T-helper 1 cell treated with Interleukin-12 subunit alpha and Interleukin-12 subunit beta and Interleukin-4 antibody, amounts not matched to agents 30 μg/mL and 1 μg/mL, for 36 hours (primary cell): Measurements from ENCODE around the gene SRP14.
"Not testable (repeated sequence)": the region's sequence is repeated elsewhere in the genome, so short reads cannot be mapped to it uniquely, and the experiment has no call there.

ENCODE experiments used
- H3K27ac Mint-ChIP-seq: one replicate; pipeline ENCODE4 v1.8.0; 2021; ENCODE audit warnings: mild to moderate bottlenecking, mixed read lengths
- H3K27me3 Mint-ChIP-seq: one replicate; pipeline ENCODE4 v1.8.0; 2021; ENCODE audit warnings: low read depth, mixed read lengths
- H3K36me3 Mint-ChIP-seq: one replicate; pipeline ENCODE4 v1.8.0; 2021; ENCODE audit warnings: low read depth, mixed read lengths
- H3K4me1 Mint-ChIP-seq: one replicate; pipeline ENCODE4 v1.8.0; 2021; ENCODE audit warnings: low read depth, mixed read lengths
- H3K4me3 Mint-ChIP-seq: one replicate; pipeline ENCODE4 v1.8.0; 2021; ENCODE audit warnings: mild to moderate bottlenecking, moderate library complexity, mixed read lengths
- H3K9me3 Mint-ChIP-seq: one replicate; pipeline ENCODE4 v1.8.0; 2021; ENCODE audit warnings: mixed read lengths

Gene SRP14

DNA sequence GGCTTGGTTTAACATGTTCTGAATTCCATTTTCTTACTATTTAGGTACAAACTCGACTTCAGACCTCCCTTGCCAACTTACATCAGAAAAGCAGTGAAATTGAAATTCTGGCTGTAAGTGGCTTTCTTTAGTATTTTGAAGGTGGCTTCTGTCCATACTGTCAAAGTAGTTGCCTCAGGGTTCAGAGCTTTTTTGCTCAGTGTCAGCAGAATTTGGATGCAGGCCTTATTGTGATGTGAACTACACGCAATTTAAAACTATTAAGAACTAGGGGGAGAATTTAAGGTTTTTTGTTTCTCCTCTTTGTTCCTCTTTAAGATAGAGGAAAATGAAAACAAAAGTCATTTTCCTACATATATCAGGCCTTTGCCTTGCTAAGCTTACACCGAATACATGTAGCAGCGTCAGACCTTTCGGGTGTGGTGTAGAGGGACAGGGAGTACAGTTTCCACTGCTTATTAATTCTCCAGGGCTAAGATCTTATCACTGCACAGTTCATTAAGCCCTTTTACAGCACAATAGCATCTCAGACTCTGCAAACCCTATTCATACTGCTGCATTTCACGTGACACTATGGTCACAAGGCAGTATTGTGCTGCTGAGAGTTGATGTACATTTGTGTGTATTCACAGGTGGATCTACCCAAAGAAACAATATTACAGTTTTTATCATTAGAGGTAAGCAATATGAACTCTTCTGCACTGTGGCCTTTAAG lies 6.7 kb downstream of the SRP14 start:
- Mint-ChIP-seq H3K36me3 (peaks cover 49% of the 10 kb centered on the region), H3K27ac (no peak overlapping the region), H3K4me1 (peaks cover 14% of the 10 kb centered on the region), H3K4me3 (no peak overlapping the region), H3K9me3 (no peaks in the 10 kb centered on the region), H3K27me3 (no peaks in the 10 kb centered on the region)

DNA sequence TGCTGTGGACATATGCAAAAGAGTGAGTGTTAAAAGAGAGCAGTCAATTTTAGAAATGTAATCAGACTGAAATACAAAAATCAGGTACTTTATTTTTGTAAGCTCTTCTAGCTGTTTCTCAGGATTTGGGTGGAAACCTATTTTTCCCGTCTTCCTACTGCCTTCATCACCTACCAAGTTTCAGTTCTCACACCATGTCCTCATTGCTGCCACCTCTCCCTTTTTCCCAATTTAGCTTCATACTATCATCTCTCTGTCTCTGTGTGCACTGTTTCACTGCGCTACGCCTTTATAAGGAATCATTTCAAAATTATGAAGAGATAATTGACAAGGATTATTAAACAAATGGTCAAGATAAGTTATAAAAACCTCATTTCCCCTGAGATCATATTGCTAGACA lies 7.7 kb downstream of the SRP14 start:
- H3K27ac Mint-ChIP-seq: no peak overlapping the region
- H3K9me3 Mint-ChIP-seq: no peaks in the 10 kb centered on the region
- H3K27me3 Mint-ChIP-seq: no peaks in the 10 kb centered on the region
- no peak overlapping the region for H3K4me3 Mint-ChIP-seq
- peaks cover 6% of the 10 kb centered on the region for H3K4me1 Mint-ChIP-seq
- H3K36me3 Mint-ChIP-seq: peaks cover 43% of the 10 kb centered on the region

- Mint-ChIP-seq H3K36me3 (peaks cover 39% of the 10 kb centered on the region), H3K27ac (no peak overlapping the region), H3K27me3 (no peaks in the 10 kb centered on the region), H3K4me3 (no peak overlapping the region), H3K9me3 (no peaks in the 10 kb centered on the region), H3K4me1 (peaks cover 4% of the 10 kb centered on the region)
These were observed 8.7 kb downstream of the SRP14 start for GRCh38 chr15:40029979-40030893.

GRCh38 chr15:40028853-40029252 lies 10.1 kb downstream of the SRP14 start:
- no peak overlapping the region for H3K27ac Mint-ChIP-seq
- H3K4me3 Mint-ChIP-seq: no peak overlapping the region

GRCh38 chr15:40028193-40028592 lies 10.8 kb downstream of the SRP14 start:
- Mint-ChIP-seq H3K36me3 (peaks cover 43% of the 10 kb centered on the region), H3K4me1 (no peaks in the 10 kb centered on the region), H3K27me3 (no peaks in the 10 kb centered on the region), H3K4me3 (no peak overlapping the region), H3K9me3 (no peaks in the 10 kb centered on the region), H3K27ac (no peak overlapping the region)

More at GRCh38 chr15:40028853-40029252, 10.1 kb downstream of the SRP14 start:
- Mint-ChIP-seq H3K36me3 (peaks cover 39% of the 10 kb centered on the region), H3K4me1 (no peaks in the 10 kb centered on the region), H3K27me3 (no peaks in the 10 kb centered on the region), H3K9me3 (no peaks in the 10 kb centered on the region)

GRCh38 chr15:40016224-40016865 lies 22.6 kb downstream of the SRP14 start:
- H3K27me3 Mint-ChIP-seq: no peaks in the 10 kb centered on the region
- no peaks in the 10 kb centered on the region for H3K4me1 Mint-ChIP-seq
- H3K4me3 Mint-ChIP-seq: no peak overlapping the region
- peaks cover 25% of the 10 kb centered on the region for H3K9me3 Mint-ChIP-seq
- H3K27ac Mint-ChIP-seq: no peak overlapping the region
- H3K36me3 Mint-ChIP-seq: peaks cover 60% of the 10 kb centered on the region

GRCh38 chr15:40014390-40014789 lies 24.6 kb downstream of the SRP14 start:
- H3K9me3 Mint-ChIP-seq: peaks cover 25% of the 10 kb centered on the region
- H3K36me3 Mint-ChIP-seq: peaks cover 59% of the 10 kb centered on the region
- H3K4me1 Mint-ChIP-seq: peaks cover 2% of the 10 kb centered on the region
- H3K27ac Mint-ChIP-seq: no peak overlapping the region
- H3K27me3 Mint-ChIP-seq: no peaks in the 10 kb centered on the region
- no peak overlapping the region for H3K4me3 Mint-ChIP-seq

- not testable (repeated sequence) for H3K27ac Mint-ChIP-seq, H3K27me3 Mint-ChIP-seq, H3K4me1 Mint-ChIP-seq, H3K4me3 Mint-ChIP-seq
- H3K36me3 Mint-ChIP-seq: peaks cover 61% of the 10 kb centered on the region
- peaks cover 25% of the 10 kb centered on the region for H3K9me3 Mint-ChIP-seq
These were observed 25.6 kb downstream of the SRP14 start for GRCh38 chr15:40013372-40013771.

DNA sequence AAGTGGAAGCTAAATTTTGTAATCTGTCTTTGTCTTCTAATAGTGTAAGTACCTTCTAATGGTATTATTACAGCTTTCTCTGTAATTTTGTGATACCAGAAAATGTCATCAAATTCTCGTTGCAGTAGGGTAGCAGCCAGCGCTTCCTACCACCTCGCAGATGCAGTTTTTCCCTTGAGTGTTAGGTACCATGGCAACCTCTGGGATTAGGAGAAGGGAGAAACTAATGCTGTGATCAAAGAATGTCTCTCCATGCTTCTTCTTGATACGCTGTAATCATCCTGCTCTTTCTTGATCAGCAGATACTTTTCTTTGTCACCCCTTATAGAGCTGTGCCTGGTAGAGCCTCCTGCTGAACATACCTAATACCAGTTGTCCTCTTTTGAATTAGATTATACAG lies 27.7 kb downstream of the SRP14 start:
- peaks cover 25% of the 10 kb centered on the region for H3K9me3 Mint-ChIP-seq
- no peak overlapping the region for H3K4me3 Mint-ChIP-seq
- peaks cover 2% of the 10 kb centered on the region for H3K4me1 Mint-ChIP-seq
- no peaks in the 10 kb centered on the region for H3K27me3 Mint-ChIP-seq
- no peak overlapping the region for H3K27ac Mint-ChIP-seq
- H3K36me3 Mint-ChIP-seq: peaks cover 64% of the 10 kb centered on the region

DNA sequence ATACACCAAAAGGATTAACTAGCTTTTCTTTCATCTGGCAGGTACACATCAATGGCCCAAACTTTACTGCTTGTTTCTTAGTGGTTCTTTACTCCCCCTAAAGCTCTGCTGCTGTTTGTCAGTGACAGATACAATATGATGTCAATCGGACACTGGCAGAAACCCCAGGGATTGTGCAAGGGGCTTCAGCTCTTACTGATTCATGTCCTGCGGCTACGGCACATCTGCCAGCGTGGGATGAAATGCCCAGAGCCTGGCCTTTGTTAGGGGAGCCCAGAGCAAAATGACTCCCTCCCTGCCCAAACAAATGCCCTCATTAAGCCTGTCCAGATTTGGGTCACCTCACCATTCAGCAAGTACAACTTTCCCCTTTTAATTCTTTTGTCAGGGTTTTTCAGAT lies 28.3 kb downstream of the SRP14 start:
- Mint-ChIP-seq H3K27me3 (no peaks in the 10 kb centered on the region), H3K9me3 (peaks cover 23% of the 10 kb centered on the region), H3K4me3 (no peak overlapping the region), H3K27ac (no peak overlapping the region), H3K36me3 (peaks cover 60% of the 10 kb centered on the region), H3K4me1 (peaks cover 2% of the 10 kb centered on the region)

DNA sequence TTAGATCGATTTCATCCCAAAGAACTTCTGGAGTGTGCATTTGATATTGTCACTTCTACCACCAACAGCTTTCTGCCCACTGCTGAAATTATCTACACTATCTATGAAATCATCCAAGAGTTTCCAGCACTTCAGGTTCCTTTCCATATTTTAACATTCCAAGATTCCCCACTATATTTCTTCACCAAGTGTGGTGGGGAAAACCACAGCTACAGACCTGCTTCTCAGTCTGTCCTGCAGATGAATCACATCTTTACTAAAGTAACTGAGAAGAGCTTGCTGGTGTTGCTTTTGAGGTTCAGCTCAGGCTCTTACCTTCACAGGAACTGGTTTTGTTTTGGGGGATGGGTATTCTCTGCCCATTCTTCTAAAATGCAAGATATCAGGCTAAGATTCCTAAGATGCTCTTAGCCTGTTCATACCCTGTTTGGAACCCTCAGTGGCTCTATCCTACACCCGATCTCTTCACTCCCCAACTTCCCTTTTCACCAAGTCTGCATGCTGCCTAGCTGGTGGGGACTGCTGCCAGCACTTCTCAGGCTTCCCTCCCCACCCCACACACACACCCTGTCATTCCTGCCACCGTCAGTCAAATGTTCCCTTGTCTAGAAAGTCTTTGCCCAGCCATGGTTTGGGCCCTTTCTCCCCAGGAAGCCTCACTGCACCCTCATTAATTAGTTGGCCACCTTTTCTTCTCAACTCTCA lies 30.8 kb downstream of the SRP14 start:
- Mint-ChIP-seq H3K36me3 (peaks cover 48% of the 10 kb centered on the region), H3K27me3 (no peaks in the 10 kb centered on the region), H3K27ac (no peak overlapping the region), H3K9me3 (peaks cover 1% of the 10 kb centered on the region), H3K4me3 (no peak overlapping the region), H3K4me1 (peaks cover 2% of the 10 kb centered on the region)

DNA sequence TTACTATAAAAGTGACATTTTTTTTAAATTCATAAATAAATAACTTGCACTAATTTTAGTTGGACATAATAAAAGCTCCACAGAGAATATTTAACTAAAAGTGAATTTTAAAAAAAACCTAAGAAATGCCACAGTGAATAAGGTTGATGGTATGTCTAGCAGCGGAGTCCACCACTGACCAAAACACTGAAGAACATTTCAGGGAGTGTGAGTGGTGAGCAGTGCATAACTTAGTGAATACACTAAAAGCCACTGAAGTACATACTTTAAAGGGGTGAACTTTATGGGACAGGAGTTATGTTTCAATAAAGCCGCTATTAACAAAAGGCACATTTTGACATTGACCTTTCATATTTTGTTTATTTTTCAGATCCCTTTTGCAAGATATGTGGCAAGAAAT lies 32.3 kb downstream of the SRP14 start:
- Mint-ChIP-seq H3K4me1 (peaks cover 2% of the 10 kb centered on the region), H3K27me3 (no peaks in the 10 kb centered on the region), H3K9me3 (no peaks in the 10 kb centered on the region), H3K36me3 (peaks cover 39% of the 10 kb centered on the region), H3K4me3 (no peak overlapping the region), H3K27ac (no peak overlapping the region)

GRCh38 chr15:40006003-40006402 lies 33.0 kb downstream of the SRP14 start:
- Mint-ChIP-seq H3K27ac (no peak overlapping the region), H3K4me1 (peaks cover 2% of the 10 kb centered on the region), H3K9me3 (no peaks in the 10 kb centered on the region), H3K36me3 (peaks cover 39% of the 10 kb centered on the region), H3K4me3 (no peak overlapping the region), H3K27me3 (no peaks in the 10 kb centered on the region)
